H54 (cell line): ENCODE data around the gene IPO8.
"Not testable (repeated sequence)": the region's sequence is repeated elsewhere in the genome, so short reads cannot be mapped to it uniquely, and the experiment has no call there.

Experiments
- DNase-seq: peaks from one replicate; pipeline ENCODE4 v3.0.0; 2011; ENCODE audit warnings: low spot score, mixed read lengths; ENCODE audit not compliant: insufficient read length
- FAIRE-seq: peaks from 3 replicates; lab custom pipeline; 2011; peaks lifted over from hg19 to GRCh38; lab: Jason Lieb, UNC
- POLR2A ChIP-seq: IDR thresholded peaks from 2 replicates; pipeline ENCODE4 v1.6.1; 2011; ENCODE audit warnings: low read depth, mild to moderate bottlenecking, low read length

Gene IPO8

GRCh38 chr12:30610718-30611117, 85.0 kb downstream of the IPO8 start:
- DNase-seq: no peak

GRCh38 chr12:30609819-30610218, 85.8 kb downstream of the IPO8 start:
- not testable (repeated sequence) for FAIRE-seq, DNase-seq

More at GRCh38 chr12:30610718-30611117, 85.0 kb downstream of the IPO8 start:
- TF ChIP-seq POLR2A: no peak
- no peak for FAIRE-seq

DNA sequence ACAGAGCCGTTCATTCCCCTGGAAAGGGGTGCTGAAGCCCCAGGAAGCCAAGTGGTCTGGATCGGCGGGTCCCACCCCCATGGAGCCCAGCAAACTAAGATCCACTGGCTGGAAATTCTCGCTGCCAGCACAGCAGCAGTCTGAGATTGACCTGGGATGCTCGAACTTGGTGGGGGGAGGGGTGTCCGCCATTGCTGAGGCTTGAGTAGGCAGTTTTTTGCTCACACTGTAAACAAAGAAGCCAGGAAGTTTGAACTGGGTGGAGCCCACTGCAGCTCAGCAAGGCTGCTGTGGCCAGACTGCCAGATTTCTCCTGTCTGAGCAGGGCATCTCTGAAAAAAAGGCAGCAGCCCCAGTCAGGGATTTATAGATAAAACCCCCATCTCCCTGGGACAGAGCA, 91.4 kb downstream of the IPO8 start:
- not testable (repeated sequence) for FAIRE-seq

GRCh38 chr12:30603129-30603528, 92.5 kb downstream of the IPO8 start:
- FAIRE-seq (no peak), DNase-seq (no peak)
- TF ChIP-seq POLR2A: no peak

More for the DNA sequence above, 91.4 kb downstream of the IPO8 start:
- DNase-seq: not testable (repeated sequence)

DNA sequence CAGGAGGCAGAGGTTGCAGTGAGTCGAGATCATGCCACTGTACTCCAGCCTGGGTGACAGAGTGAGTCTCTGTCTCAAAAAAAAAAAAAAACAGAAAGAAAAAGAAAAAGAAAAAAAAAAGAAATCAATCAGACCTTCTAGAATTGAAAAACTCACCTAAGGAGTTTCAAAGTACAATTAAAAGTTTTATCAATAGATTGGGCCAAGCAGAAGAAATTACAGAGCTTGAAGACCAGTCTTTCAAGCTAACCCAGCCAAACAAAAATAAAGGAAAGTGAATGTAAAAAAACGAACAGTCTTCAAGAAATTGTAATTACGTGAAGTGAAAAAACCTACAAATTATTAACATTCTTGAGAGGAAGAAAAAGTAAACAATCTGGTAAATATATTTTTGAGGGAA, 93.0 kb downstream of the IPO8 start:
- no peak for TF ChIP-seq POLR2A
- DNase-seq (no peak), FAIRE-seq (no peak)

GRCh38 chr12:30599608-30600007, 96.1 kb downstream of the IPO8 start:
- no peak for TF ChIP-seq POLR2A
- no peak for DNase-seq
- no peak for FAIRE-seq

GRCh38 chr12:30598889-30599288, 96.8 kb downstream of the IPO8 start:
- DNase-seq (no peak), FAIRE-seq (no peak)
- no peak for TF ChIP-seq POLR2A

DNA sequence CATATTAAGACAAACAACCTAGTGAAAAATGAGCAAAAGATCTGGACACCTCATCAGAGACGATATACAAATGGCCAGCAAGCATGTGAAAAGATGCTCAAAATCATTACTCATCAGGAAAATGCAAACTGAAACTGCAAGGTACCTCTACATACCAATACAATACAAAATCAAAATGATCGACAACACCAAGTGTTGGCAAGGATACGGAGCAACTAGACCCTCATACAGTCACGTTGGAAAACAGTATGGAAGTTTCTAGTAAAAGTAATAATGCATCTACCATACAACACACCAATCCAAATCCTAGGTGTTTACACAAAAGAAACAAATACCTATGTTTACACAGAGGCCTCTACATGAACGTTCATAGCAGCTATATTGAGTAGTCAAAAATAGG, 99.9 kb downstream of the IPO8 start:
- no peak for DNase-seq
- no peak for TF ChIP-seq POLR2A
- no peak for FAIRE-seq

DNA sequence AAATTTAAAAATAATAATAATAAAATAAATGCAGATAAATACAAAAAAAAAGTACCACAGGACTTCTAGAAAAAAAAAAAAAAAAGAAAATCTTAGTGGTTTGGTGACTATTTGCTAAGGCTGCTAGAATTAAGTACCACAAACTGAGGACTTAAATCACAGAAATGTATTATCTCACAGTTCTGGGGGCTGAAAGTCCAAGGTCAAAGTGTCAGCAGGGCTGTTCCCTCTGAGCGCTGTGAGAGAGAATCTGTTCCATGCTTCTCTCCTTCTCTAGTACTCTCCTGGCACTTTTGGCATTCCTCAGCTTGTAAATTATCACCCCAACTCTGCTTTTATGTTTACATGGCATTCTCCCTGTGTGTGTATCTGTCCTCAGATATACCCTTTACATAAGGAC, 101.2 kb downstream of the IPO8 start:
- no peak for DNase-seq
- no peak for TF ChIP-seq POLR2A
- no peak for FAIRE-seq

DNA sequence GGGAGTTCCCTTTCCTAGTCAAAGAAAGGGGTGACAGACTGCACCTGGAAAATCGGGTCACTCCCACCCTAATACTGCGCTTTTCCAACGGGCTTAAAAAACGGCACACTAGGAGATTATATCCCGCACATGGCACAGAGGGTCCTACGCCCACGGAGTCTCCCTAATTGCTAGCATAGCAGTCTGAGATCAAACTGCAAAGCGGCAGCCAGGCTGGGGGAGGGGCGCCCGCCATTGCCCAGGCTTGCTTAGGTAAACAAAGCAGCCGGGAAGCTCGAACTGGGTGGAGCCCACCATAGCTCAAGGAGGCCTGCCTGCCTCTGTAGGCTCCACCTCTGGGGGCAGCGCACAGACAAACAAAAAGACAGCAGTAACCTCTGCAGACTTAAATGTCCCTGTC, 107.1 kb downstream of the IPO8 start:
- FAIRE-seq, DNase-seq: not testable (repeated sequence)

GRCh38 chr12:30587782-30588181, 107.9 kb downstream of the IPO8 start:
- FAIRE-seq: no peak
- DNase-seq: no peak
- TF ChIP-seq POLR2A: no peak

GRCh38 chr12:30585877-30586276, 109.8 kb downstream of the IPO8 start:
- no peak for FAIRE-seq
- DNase-seq: no peak
- TF ChIP-seq POLR2A: no peak

- FAIRE-seq (no peak), DNase-seq (no peak)
- TF ChIP-seq POLR2A: no peak
These were observed 112.7 kb downstream of the IPO8 start for GRCh38 chr12:30582943-30583342.

DNA sequence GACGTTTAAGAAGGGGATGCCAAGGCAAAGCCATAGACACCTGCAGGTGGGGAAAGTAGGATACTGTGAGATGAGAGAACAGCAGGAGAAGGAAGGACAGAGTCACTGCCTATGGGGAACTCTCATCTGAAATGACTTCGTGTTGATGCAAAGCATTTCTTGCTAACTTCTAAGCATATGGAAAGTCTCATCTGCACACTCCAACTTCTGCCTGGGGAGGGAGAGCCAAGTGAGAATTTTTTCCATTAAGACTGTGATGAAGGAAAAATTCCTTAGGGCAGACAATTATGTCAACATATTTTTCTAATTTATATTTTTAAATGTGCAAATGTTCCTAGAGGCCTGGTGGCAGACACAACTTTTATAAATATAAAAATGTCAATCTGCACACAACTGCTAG, 115.3 kb downstream of the IPO8 start:
- TF ChIP-seq POLR2A: no peak
- DNase-seq (no peak), FAIRE-seq (no peak)
